Hepatocyte (in vitro differentiated cells): Measurements from ENCODE around the gene GCNT3. TPM values are rescaled to one million over a fixed set of nuclear protein-coding genes. Genes with fewer than 3 reads are reported as not detected.

ENCODE experiments used
- DNase-seq: peaks from one replicate; pipeline ENCODE4 v3.0.0-alpha.2; 2016; ENCODE audit warnings: low spot score
- H2AFZ ChIP-seq: fragments of 200-600 bp; sonication (generic); 2 replicates; pipeline ENCODE4 v1.6.0; 2016; ENCODE audit warnings: antibody characterized with exemption, mild to moderate bottlenecking
- H3K27ac ChIP-seq: fragments of 200-600 bp; sonication (generic); 2 replicates; pipeline ENCODE4 v1.5.1; 2016; ENCODE audit warnings: mild to moderate bottlenecking
- H3K27me3 ChIP-seq: fragments of 200-600 bp; sonication (generic); 2 replicates; pipeline ENCODE4 v1.6.1; 2016
- H3K36me3 ChIP-seq: fragments of 200-600 bp; sonication (generic); replicated peaks from 2 replicates; pipeline ENCODE4 v1.5.1; 2016; ENCODE audit warnings: low read depth; ENCODE audit not compliant: insufficient read depth
- H3K4me1 ChIP-seq: fragments of 200-600 bp; sonication (generic); 2 replicates; pipeline ENCODE4 v1.5.1; 2016; ENCODE audit warnings: mild to moderate bottlenecking, moderate library complexity; ENCODE audit not compliant: insufficient read depth
- H3K4me2 ChIP-seq: fragments of 200-600 bp; sonication (generic); 2 replicates; pipeline ENCODE4 v1.6.0; 2016
- H3K4me3 ChIP-seq: fragments of 200-600 bp; sonication (generic); 2 replicates; pipeline ENCODE4 v1.5.1; 2016; ENCODE audit warnings: mild to moderate bottlenecking
- H3K79me2 ChIP-seq: fragments of 200-600 bp; sonication (generic); 2 replicates; pipeline ENCODE4 v1.6.0; 2017; ENCODE audit warnings: mild to moderate bottlenecking
- H3K9me2 ChIP-seq: fragments of 200-600 bp; sonication (generic); replicated peaks from 2 replicates; pipeline ENCODE4 v1.6.0; 2017; ENCODE audit warnings: mild to moderate bottlenecking; ENCODE audit not compliant: insufficient read depth
- H3K9me3 ChIP-seq: fragments of 200-600 bp; sonication (generic); 2 replicates; pipeline ENCODE4 v1.5.1; 2016; ENCODE audit warnings: low read depth, mild to moderate bottlenecking
- H4K20me1 ChIP-seq: fragments of 200-600 bp; sonication (generic); 2 replicates; pipeline ENCODE4 v1.6.0; 2016; ENCODE audit warnings: mild to moderate bottlenecking; ENCODE audit not compliant: insufficient read depth, poor library complexity, severe bottlenecking
- EZH2 ChIP-seq: fragments of 200-600 bp; sonication (generic); IDR thresholded peaks from 2 replicates; pipeline ENCODE4 v1.6.1; 2016; ENCODE audit warnings: antibody characterized with exemption, mild to moderate bottlenecking, borderline replicate concordance
- EZH2phosphoT487 ChIP-seq: fragments of 200-600 bp; sonication (generic); IDR thresholded peaks from one replicate; pipeline ENCODE4 v1.6.1; 2018; ENCODE audit warnings: antibody characterized with exemption, mild to moderate bottlenecking, low read depth, moderate library complexity; ENCODE audit not compliant: unreplicated experiment, severe bottlenecking
- WGBS: methylation state at CpG from one replicate; pipeline ENCODE4 v1.1.6; 2016; ENCODE audit warnings: low lambda C conversion rate; ENCODE audit errors: missing lambda C conversion rate; 5-methylcytosine and 5-hydroxymethylcytosine counted together
- polyA plus RNA-seq: library from polyadenylated mRNA; unstranded; fragments of >200 nt; fragmentation: Nextera tagmentation; extraction: Ambion mirVana; gene quantifications from 2 replicates; pipeline ENCODE4 v1.2.1, GENCODE V29; 2016
- total RNA-seq: library from RNA; depleted of rRNA; stranded (reverse); fragments of >200 nt; gene quantifications from 2 replicates; pipeline ENCODE4 v1.2.3, GENCODE V29; 2014
- TF ChIP-seq, protein P1 (sequence below): fragments of 200-600 bp; sonication (generic); IDR thresholded peaks from 2 replicates; pipeline ENCODE4 v1.5.1; 2016; ENCODE audit warnings: antibody characterized with exemption, mild to moderate bottlenecking; ENCODE audit not compliant: poor library complexity

Gene GCNT3
- total and polyA plus RNA-seq, 2 experiments from 2014 or later, result 19.9 to 21.6 TPM

DNA sequence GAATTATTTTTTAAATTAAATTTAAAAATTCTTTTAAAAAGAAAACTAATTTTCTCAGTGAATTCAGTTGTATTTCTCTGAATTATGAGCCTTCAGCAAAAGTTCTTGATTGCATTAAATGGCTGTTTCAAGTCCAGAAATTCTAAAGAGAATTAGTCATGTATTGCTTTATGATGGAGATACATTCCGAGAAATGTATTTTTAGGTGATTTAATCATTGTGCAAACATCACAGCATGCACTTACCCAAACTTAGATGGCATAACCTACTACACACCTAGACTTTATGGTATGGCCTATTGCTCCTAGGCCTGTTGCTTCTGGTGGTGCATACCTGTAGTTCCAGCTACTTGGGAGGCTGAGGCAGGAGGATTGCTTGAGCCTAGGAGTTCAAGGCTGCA is 44.3 kb upstream of the GCNT3 start:
- no peak overlapping the region for H2AFZ ChIP-seq
- no peaks in the 10 kb centered on the region for H3K9me3 ChIP-seq
- no peaks in the 10 kb centered on the region for H3K36me3 ChIP-seq
- H4K20me1 ChIP-seq, result no peaks in the 10 kb centered on the region
- no peak for DNase-seq
- H3K27me3 ChIP-seq, result no peaks in the 10 kb centered on the region
- 97% methylated on average over 1 of the region's 1 CpG for whole genome bisulfite sequencing
- H3K79me2 ChIP-seq, result no peaks in the 10 kb centered on the region
- H3K4me3 ChIP-seq, result no peak overlapping the region
- H3K4me1 ChIP-seq, result no peaks in the 10 kb centered on the region
- peak overlapping the region; percentile 53 for H3K27ac ChIP-seq
- TF ChIP-seq EZH2phosphoT487 (no peak), EZH2 (no peak)
- TF ChIP-seq, protein P1, sequence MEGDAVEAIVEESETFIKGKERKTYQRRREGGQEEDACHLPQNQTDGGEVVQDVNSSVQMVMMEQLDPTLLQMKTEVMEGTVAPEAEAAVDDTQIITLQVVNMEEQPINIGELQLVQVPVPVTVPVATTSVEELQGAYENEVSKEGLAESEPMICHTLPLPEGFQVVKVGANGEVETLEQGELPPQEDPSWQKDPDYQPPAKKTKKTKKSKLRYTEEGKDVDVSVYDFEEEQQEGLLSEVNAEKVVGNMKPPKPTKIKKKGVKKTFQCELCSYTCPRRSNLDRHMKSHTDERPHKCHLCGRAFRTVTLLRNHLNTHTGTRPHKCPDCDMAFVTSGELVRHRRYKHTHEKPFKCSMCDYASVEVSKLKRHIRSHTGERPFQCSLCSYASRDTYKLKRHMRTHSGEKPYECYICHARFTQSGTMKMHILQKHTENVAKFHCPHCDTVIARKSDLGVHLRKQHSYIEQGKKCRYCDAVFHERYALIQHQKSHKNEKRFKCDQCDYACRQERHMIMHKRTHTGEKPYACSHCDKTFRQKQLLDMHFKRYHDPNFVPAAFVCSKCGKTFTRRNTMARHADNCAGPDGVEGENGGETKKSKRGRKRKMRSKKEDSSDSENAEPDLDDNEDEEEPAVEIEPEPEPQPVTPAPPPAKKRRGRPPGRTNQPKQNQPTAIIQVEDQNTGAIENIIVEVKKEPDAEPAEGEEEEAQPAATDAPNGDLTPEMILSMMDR, result no peak
- H3K9me2 ChIP-seq, result no peaks in the 10 kb centered on the region
- no peak overlapping the region for H3K4me2 ChIP-seq

DNA sequence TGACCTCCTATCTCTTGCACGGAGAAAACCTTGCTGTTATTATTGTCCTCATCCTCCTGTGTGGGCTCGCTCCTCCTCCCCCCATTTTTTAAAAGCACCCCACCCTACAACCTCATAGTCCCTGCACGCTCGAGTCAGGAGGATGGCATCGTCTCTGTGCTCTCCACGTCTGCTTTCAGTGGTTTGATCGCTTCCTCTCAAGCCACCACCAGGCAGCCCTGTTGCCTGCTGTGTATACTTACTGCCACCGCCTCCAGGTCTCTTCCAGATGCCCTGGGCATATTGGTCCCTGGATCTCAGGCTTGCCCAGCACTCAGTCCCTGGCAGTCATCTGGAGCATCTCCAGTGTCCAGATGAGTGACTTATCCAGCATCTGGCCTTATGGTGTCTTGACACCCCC is 42.1 kb upstream of the GCNT3 start:
- Histone ChIP-seq H2AFZ (no peak overlapping the region), H3K79me2 (no peaks in the 10 kb centered on the region), H3K27ac (peak overlapping the region; percentile 83), H3K9me3 (no peaks in the 10 kb centered on the region), H3K4me2 (no peak overlapping the region), H3K27me3 (no peaks in the 10 kb centered on the region), H3K9me2 (no peaks in the 10 kb centered on the region), H3K36me3 (no peaks in the 10 kb centered on the region), H3K4me1 (no peaks in the 10 kb centered on the region), H4K20me1 (no peaks in the 10 kb centered on the region), H3K4me3 (no peak overlapping the region)
- 90% methylated on average over 8 of the region's 8 CpGs for WGBS
- TF ChIP-seq, protein P1, result no peak
- TF ChIP-seq EZH2 (no peak), EZH2phosphoT487 (no peak)
- no peak for DNase-seq

DNA sequence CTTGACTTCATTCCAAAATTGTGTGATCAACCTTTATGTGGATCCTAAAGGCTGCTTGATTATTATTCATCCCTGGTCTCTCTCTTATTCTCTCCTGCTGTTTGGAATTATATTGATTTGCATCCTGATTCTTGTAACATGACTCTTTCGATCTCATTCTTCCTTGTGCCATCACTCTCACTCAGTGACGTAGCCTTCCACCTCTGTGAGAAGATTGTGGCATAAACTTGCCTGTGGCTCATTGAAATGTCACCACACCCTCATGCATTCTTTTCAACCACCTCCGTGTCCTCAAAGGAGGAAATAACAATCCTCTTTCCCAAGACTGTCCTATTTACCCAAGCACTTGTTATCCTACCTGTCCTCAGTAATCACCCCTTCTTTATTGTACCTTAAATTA is 41.3 kb upstream of the GCNT3 start:
- H2AFZ ChIP-seq, result no peak overlapping the region
- H3K27me3 ChIP-seq, result no peaks in the 10 kb centered on the region
- no peaks in the 10 kb centered on the region for H4K20me1 ChIP-seq
- H3K36me3 ChIP-seq, result no peaks in the 10 kb centered on the region
- H3K79me2 ChIP-seq, result no peaks in the 10 kb centered on the region
- no peaks in the 10 kb centered on the region for H3K4me1 ChIP-seq
- DNase-seq, result peak; percentile 51
- H3K9me2 ChIP-seq, result no peaks in the 10 kb centered on the region
- H3K27ac ChIP-seq, result peak overlapping the region; percentile 83
- TF ChIP-seq EZH2, result no peak
- TF ChIP-seq EZH2phosphoT487, result no peak
- no peaks in the 10 kb centered on the region for H3K9me3 ChIP-seq
- WGBS, result 54% methylated on average over 3 of the region's 3 CpGs
- no peak overlapping the region for H3K4me2 ChIP-seq
- H3K4me3 ChIP-seq, result no peak overlapping the region

DNA sequence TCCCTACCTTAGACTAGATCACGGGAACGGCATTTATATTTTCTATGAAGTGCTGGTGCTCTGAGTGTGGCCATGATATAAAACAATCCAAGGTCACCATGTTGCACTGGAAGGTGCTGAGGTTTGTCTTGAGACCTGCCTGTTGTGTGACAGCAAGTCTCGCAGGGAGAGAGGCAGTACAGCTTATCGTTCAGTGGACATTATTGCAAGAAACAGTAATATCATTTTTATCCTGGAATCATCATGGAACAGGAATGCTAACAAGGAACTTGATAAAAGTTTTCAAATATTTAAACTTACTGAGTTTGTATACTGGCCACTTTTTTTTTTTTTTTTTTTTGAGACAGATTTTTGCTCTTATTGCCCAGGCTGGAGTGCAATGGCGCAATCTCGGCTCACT is 40.0 kb upstream of the GCNT3 start:
- DNase-seq, result no peak
- H3K27me3 ChIP-seq, result no peaks in the 10 kb centered on the region
- no peaks in the 10 kb centered on the region for H3K36me3 ChIP-seq
- TF ChIP-seq EZH2phosphoT487, result no peak
- TF ChIP-seq EZH2, result no peak
- TF ChIP-seq, protein P1, result no peak
- no peaks in the 10 kb centered on the region for H3K9me2 ChIP-seq
- no peak overlapping the region for H3K27ac ChIP-seq
- no peaks in the 10 kb centered on the region for H4K20me1 ChIP-seq
- no peaks in the 10 kb centered on the region for H3K4me1 ChIP-seq
- 95% methylated on average over 6 of the region's 6 CpGs for WGBS
- no peak overlapping the region for H2AFZ ChIP-seq
- no peak overlapping the region for H3K4me2 ChIP-seq
- H3K9me3 ChIP-seq, result no peaks in the 10 kb centered on the region
- H3K4me3 ChIP-seq, result no peak overlapping the region
- no peaks in the 10 kb centered on the region for H3K79me2 ChIP-seq
